A549 (cell line): ENCODE data around the gene MRPL45. TPM values are rescaled to one million over a fixed set of nuclear protein-coding genes. Genes with fewer than 3 reads are reported as not detected.

Experiments used
- ATAC-seq, 2 experiments: fragments of 200-7000 bp in 1 of 2; fragments of >200 bp in 1 of 2; cut with Nextera tagmentation in 1 of 2; cut with Tn5 transposase in 1 of 2; 3 replicates each; pipeline versions ENCODE4 v1.8.0 to v1.9.1; 2018 to 2020; ENCODE audit warnings: mild to moderate bottlenecking in 1 of 2, moderate library complexity in 1 of 2
- CTCF ChIA-PET: fragments of 300-600 bp; sonication (Branson Sonifier 250); formaldehyde crosslinking; extraction: SDS; loops from one replicate; lab custom pipeline; 2021; ENCODE audit warnings: antibody characterized with exemption, inconsistent platforms; lab: Yijun Ruan, JAX
- POLR2A ChIA-PET: fragments of 350-600 bp; formaldehyde crosslinking; extraction: SDS; loops from one replicate; lab custom pipeline; 2021; ENCODE audit warnings: antibody characterized with exemption, inconsistent platforms; lab: Yijun Ruan, JAX
- DNase-seq, 2 experiments: peaks; one replicate each; pipeline versions ENCODE4 v3.0.0 to v3.0.0-alpha.2; 2011 to 2016; ENCODE audit warnings: low read depth in 1 of 2, low spot score in 1 of 2
- FAIRE-seq: peaks from 2 replicates; lab custom pipeline; 2011; peaks lifted over from hg19 to GRCh38; lab: Jason Lieb, UNC
- H3K27ac ChIP-seq, 2 experiments: fragments of >200 bp; sonication (Bioruptor Twin); formaldehyde crosslinking; 3 replicates each; pipeline ENCODE4 v1.5.1; 2016 to 2017
- H3K4me1 ChIP-seq: fragments of >200 bp; sonication (Bioruptor Twin); formaldehyde crosslinking; 3 replicates; pipeline ENCODE4 v1.6.1; 2016
- H3K4me2 ChIP-seq: fragments of >200 bp; sonication (Bioruptor Twin); formaldehyde crosslinking; 3 replicates; pipeline ENCODE4 v1.6.1; 2016
- H3K4me3 ChIP-seq: fragments of >200 bp; sonication (Bioruptor Twin); formaldehyde crosslinking; 3 replicates; pipeline ENCODE4 v1.5.1; 2016
- H3K9me3 ChIP-seq: fragments of >200 bp; sonication (Bioruptor Twin); formaldehyde crosslinking; 3 replicates; pipeline ENCODE4 v1.6.1; 2016
- ATOH8 ChIP-seq: fragments of 250-450 bp; sonication (Bioruptor Pico); IDR thresholded peaks from 2 replicates; pipeline ENCODE4 v1.5.0; 2020; ENCODE audit warnings: low read depth, mild to moderate bottlenecking, moderate library complexity
- CBX2 ChIP-seq: fragments of 200-600 bp; sonication (generic); IDR thresholded peaks from 2 replicates; pipeline ENCODE4 v1.6.1; 2016; ENCODE audit warnings: low read depth, mild to moderate bottlenecking, borderline replicate concordance
- CEBPB ChIP-seq, 2 experiments: fragments of >200 bp in 1 of 2; sonication (Bioruptor Twin) in 1 of 2; formaldehyde crosslinking in 1 of 2; IDR thresholded peaks; 2 replicates each; pipeline ENCODE4 v1.6.1; 2012 to 2016
- CTCF ChIP-seq: fragments of >200 bp; sonication (Bioruptor Twin); formaldehyde crosslinking; IDR thresholded peaks from 3 replicates; pipeline ENCODE4 v1.5.1; 2016
- ESRRA ChIP-seq: fragments of 150-350 bp; IDR thresholded peaks from 2 replicates; pipeline ENCODE4 v1.6.1; 2014; ENCODE audit warnings: mild to moderate bottlenecking, low read length, borderline replicate concordance
- HES2 ChIP-seq: fragments of >200 bp; sonication (Bioruptor Twin); formaldehyde crosslinking; IDR thresholded peaks from 2 replicates; pipeline ENCODE4 v1.6.1; 2016
- HMGXB4 ChIP-seq: fragments of 250-450 bp; sonication (Bioruptor Pico); IDR thresholded peaks from 2 replicates; pipeline ENCODE4 v1.5.0; 2021; ENCODE audit warnings: mild to moderate bottlenecking, moderate library complexity, borderline replicate concordance
- HOXB5 ChIP-seq: fragments of 250-450 bp; sonication (Bioruptor Pico); IDR thresholded peaks from 2 replicates; pipeline ENCODE4 v1.5.0; 2020; ENCODE audit warnings: mild to moderate bottlenecking, moderate library complexity
- JUNB ChIP-seq: fragments of >200 bp; sonication (Bioruptor Twin); formaldehyde crosslinking; IDR thresholded peaks from 2 replicates; pipeline ENCODE4 v1.6.1; 2016
- PHF8 ChIP-seq: fragments of 200-600 bp; sonication (generic); IDR thresholded peaks from 2 replicates; pipeline ENCODE4 v1.6.1; 2016; ENCODE audit warnings: low read depth, mild to moderate bottlenecking, antibody characterized with exemption, moderate library complexity, borderline replicate concordance
- POLR2AphosphoS2 ChIP-seq: conservative IDR thresholded peaks from 2 replicates; pipeline ENCODE4 v1.6.1; 2012; ENCODE audit warnings: low read length, improper control_type of control experiment, inconsistent platforms
- RARB ChIP-seq: fragments of 250-450 bp; sonication (Bioruptor Pico); IDR thresholded peaks from 2 replicates; pipeline ENCODE4 v1.8.0; 2021; ENCODE audit warnings: mild to moderate bottlenecking, moderate library complexity
- TP53 ChIP-seq: fragments of 250-450 bp; sonication (Bioruptor Pico); IDR thresholded peaks from 2 replicates; pipeline ENCODE4 v1.5.0; 2021; ENCODE audit warnings: mild to moderate bottlenecking, moderate library complexity
- USF2 ChIP-seq: fragments of 450-650 bp; IDR thresholded peaks from 2 replicates; pipeline ENCODE4 v1.6.1; 2014; ENCODE audit warnings: antibody characterized with exemption
- ZNF302 ChIP-seq: fragments of 250-450 bp; sonication (Bioruptor Pico); IDR thresholded peaks from 2 replicates; pipeline ENCODE4 v1.9.0; 2021; ENCODE audit warnings: inconsistent platforms, mild to moderate bottlenecking, moderate library complexity
- ZSCAN20 ChIP-seq: fragments of 250-450 bp; sonication (Bioruptor Pico); IDR thresholded peaks from 2 replicates; pipeline ENCODE4 v1.8.0; 2022; ENCODE audit warnings: mild to moderate bottlenecking, moderate library complexity
- WGBS: methylation state at CpG from one replicate; pipeline ENCODE4 v1.1.6; 2017; ENCODE audit errors: missing lambda C conversion rate; 5-methylcytosine and 5-hydroxymethylcytosine counted together
- polyA plus RNA-seq, 4 experiments: library from polyadenylated mRNA; depleted of rRNA in 3 of 4; stranded (reverse); fragments of >200 nt; fragmentation: RNase III in 1 of 4; extraction: RNeasy Plus Mini Kit Qiagen cat#74134 plus additional on column Dnase treatment in 1 of 4; gene quantifications; 2 replicates in 3 of 4; 3 replicates in 1 of 4; pipeline ENCODE4 v1.2.3, GENCODE V29; 2011 to 2017
- TF ChIP-seq, protein P1 (sequence below): fragments of 150-350 bp; IDR thresholded peaks from 2 replicates; pipeline ENCODE4 v1.6.1; 2014; ENCODE audit warnings: low read depth, mild to moderate bottlenecking, low read length

The MRPL45 gene
- polyA plus RNA-seq, 2 of the 4 experiments (the other 2 are of a cell fraction): 69.6 to 134 TPM

GRCh38 chr17:38354466-38354865, 57.5 kb downstream of the MRPL45 start:
- ChIA-PET POLR2A (no interaction called here), CTCF (interaction anchor here (0.6 to 27.2 kb wide), 19 partner anchors 10 to 472 kb away, joined by 3 to 675 read pairs (median 3); no protein-coding TSS in a partner anchor)
- no peak for FAIRE-seq
- no peak overlapping the region for H3K4me3 ChIP-seq
- peaks cover 32% of the 10 kb centered on the region for H3K4me1 ChIP-seq
- no peaks in the 10 kb centered on the region for H3K9me3 ChIP-seq
- no peak overlapping the region for H3K27ac ChIP-seq
- peak overlapping the region; percentile 75 for H3K4me2 ChIP-seq
- no peak for ATAC-seq
- TF ChIP-seq CTCF: no peak
- no peak for TF ChIP-seq ESRRA
- no peak for DNase-seq
- WGBS: 92% methylated on average over 7 of the region's 7 CpGs

DNA sequence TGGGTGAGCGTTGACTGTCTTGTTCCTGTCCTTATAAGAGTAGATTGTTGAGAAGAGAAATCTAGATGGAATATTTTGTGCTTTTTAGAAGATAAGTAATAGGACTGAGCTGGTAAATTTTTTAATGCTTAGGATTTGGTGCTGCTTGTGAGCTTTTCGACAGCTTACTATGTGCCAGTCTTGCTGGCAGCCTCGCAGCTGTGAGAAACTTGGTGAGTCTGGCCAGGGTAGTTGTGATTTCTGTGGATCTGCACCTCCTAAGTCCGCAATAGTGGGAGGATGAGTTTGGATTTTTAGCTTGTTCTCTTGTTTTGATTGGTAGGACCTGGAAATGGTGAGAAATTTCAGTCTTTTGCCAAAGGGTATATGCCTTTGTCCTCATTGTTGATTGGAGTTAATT, 58.3 kb downstream of the MRPL45 start:
- 88% methylated on average over 4 of the region's 4 CpGs for WGBS
- Histone ChIP-seq H3K4me3 (no peak overlapping the region), H3K27ac (no peak overlapping the region), H3K4me1 (peaks cover 32% of the 10 kb centered on the region), H3K9me3 (no peaks in the 10 kb centered on the region), H3K4me2 (no peak overlapping the region)
- ChIA-PET CTCF (interaction anchor here (0.8 to 27.2 kb wide), 14 partner anchors 9 to 473 kb away, joined by 3 to 675 read pairs (median 4); no protein-coding TSS in a partner anchor), POLR2A (no interaction called here)
- TF ChIP-seq, protein P1, sequence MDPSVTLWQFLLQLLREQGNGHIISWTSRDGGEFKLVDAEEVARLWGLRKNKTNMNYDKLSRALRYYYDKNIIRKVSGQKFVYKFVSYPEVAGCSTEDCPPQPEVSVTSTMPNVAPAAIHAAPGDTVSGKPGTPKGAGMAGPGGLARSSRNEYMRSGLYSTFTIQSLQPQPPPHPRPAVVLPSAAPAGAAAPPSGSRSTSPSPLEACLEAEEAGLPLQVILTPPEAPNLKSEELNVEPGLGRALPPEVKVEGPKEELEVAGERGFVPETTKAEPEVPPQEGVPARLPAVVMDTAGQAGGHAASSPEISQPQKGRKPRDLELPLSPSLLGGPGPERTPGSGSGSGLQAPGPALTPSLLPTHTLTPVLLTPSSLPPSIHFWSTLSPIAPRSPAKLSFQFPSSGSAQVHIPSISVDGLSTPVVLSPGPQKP: no peak
- TF ChIP-seq USF2: no peak
- no peak for TF ChIP-seq CBX2
- TF ChIP-seq PHF8: no peak
- TF ChIP-seq JUNB: no peak
- ATAC-seq (no peak), DNase-seq (no peak), FAIRE-seq (no peak)

DNA sequence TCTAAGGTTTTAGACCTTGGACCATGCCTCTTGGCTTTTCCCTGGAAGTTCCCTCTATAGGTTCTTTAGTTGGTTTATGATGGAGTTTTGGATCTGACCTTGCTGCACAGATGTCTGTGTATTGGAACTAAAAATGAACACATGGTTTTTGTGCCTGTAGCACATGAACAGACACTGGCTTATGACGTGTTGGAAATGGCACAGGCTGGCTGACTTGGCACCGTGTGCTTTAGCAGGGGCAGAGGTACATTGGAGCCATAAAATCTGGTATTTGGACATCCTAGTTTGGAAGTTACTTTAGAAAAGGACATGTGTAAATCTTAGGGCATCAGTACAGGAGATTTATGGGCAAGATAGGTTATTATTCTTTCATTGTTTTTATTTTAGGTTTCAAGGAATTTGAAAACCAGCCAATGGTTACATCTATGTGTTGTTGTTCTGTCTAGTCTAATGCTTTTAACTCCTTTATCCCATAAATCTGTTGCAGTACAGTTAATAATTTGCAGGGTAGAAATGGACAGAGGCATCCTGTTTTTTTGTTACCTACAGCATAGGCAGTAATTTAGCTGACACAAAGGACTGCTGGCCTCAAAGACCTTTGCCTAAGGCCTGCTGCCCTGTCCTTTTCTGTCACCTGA, 60.6 kb downstream of the MRPL45 start:
- no peak overlapping the region for H3K4me3 ChIP-seq
- CTCF ChIA-PET: interaction anchor here (14.1 to 14.5 kb wide), 2 partner anchors 7 kb away, joined by 189 read pairs; partner anchors contain the start of genes GPR179 and SOCS7
- no peak overlapping the region for H3K27ac ChIP-seq
- WGBS: 80% methylated on average over 2 of the region's 2 CpGs
- TF ChIP-seq PHF8 (no peak), RARB (no peak), TP53 (no peak), CEBPB (IDR thresholded peaks at IDR 0.05) (no peak)
- TF ChIP-seq, all 56 proteins: peak for 0
- no peaks in the 10 kb centered on the region for H3K9me3 ChIP-seq
- no peak for FAIRE-seq
- H3K4me1 ChIP-seq: peaks cover 24% of the 10 kb centered on the region
- POLR2A ChIA-PET: no interaction called here
- ATAC-seq: no peak
- no peak for DNase-seq
- no peak overlapping the region for H3K4me2 ChIP-seq

- FAIRE-seq (no peak), DNase-seq (no peak), ATAC-seq (no peak)
- POLR2A ChIA-PET: no interaction called here
- H3K9me3 ChIP-seq: no peaks in the 10 kb centered on the region
- H3K4me2 ChIP-seq: no peak overlapping the region
- no peak overlapping the region for H3K27ac ChIP-seq
- peaks cover 15% of the 10 kb centered on the region for H3K4me1 ChIP-seq
- WGBS: 92% methylated on average over 9 of the region's 9 CpGs
- H3K4me3 ChIP-seq: no peak overlapping the region
- CTCF ChIA-PET: interaction anchor here (0.6 to 14.5 kb wide), 14 partner anchors 9 to 376 kb away, joined by 3 to 189 read pairs (median 4); partner anchors contain the start of genes GPR179 and SOCS7
- TF ChIP-seq HMGXB4 (CRISPR knock-in tag) (no peak), ATOH8 (CRISPR knock-in tag) (no peak), ZSCAN20 (CRISPR knock-in tag) (no peak), HES2 (no peak), POLR2AphosphoS2 (no peak), CBX2 (no peak), ZNF302 (no peak), HOXB5 (CRISPR knock-in tag) (no peak)
- TF ChIP-seq, protein P1: no peak
These were observed 61.9 kb downstream of the MRPL45 start for GRCh38 chr17:38358586-38359513.
